Stimulated activated CD4-positive, alpha-beta T cell treated with anti-CD3 and anti-CD28 coated beads, TNF-alpha, amount 100 ng/mL, for 4 hours (primary cell): Measurements from ENCODE around the gene TRIML1.

Source experiments
- DNase-seq, 3 experiments: peaks; one replicate each; pipeline ENCODE4 v3.0.0-alpha.2; 2020; ENCODE audit warnings: low read depth in 3 of 3

TRIML1 gene, protein sequence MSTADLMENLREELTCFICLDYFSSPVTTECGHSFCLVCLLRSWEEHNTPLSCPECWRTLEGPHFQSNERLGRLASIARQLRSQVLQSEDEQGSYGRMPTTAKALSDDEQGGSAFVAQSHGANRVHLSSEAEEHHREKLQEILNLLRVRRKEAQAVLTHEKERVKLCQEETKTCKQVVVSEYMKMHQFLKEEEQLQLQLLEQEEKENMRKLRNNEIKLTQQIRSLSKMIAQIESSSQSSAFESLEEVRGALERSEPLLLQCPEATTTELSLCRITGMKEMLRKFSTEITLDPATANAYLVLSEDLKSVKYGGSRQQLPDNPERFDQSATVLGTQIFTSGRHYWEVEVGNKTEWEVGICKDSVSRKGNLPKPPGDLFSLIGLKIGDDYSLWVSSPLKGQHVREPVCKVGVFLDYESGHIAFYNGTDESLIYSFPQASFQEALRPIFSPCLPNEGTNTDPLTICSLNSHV

DNA sequence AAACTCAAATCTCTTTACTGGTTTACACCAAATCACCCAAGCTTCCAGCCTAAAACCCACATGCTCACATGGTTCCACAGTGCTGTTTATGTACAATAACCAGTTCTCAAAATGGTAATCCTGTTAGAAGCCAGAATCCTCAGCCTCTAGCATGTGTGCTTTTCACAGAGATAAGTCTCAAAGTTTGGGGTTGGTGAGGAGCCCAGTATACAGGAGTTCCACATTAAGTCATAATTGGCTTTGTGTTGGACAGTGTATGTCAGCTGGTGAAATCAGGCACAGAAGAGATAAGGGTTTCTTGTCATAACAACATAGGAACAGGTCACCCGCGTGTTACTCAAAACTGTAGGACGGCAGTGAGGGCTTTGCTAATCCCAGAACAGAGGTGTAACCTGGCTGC lies at the start of gene TRIML1:
Gene TRIML1 (plus strand): TSS at position 301 of the 400 bp plus-strand sequence. CDS start 118 bp downstream, outside the sequence.
- DNase-seq = no peak

DNA sequence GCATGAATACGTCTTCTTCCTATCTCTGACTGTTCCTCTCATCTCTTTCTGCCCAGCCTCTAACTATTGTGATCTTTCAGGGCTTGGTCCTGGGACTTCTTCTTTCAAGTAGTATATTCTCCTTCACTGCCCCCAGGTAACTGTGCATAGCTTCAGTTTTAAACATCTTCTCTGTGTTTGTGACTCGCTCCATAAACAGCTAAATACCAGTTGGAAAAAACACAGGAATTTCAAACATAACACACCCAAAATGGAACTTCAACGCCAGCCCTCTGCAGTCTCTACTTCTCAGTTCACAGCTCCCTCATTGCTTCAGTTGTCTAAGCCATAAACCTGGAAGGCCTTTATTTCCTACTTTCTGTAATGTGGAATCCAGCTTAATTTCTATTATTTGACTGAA lies 46.4 kb upstream of the TRIML1 start:
- no peak for DNase-seq

DNA sequence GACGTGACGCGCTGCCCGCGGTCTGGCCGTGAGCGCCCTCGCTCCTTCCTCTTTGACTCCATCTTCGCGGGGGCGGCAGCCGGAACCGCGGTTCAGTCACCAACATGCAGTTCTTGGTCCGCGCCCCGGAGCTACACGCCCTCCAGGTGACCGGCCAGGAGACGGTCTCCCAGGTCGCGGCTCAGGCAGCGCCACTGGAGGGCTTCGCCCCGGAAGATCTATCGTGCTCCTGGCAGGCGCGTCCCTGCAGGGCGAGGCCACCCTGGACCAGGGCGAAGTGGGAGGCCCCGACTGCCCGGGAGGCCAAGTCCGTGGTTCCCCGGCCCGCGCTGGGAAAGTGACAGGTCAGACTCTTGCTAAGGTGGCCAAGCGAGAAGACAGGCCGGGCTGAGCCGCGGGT lies 32.8 kb upstream of the TRIML1 start:
- no peak for DNase-seq

- no peak for DNase-seq
Observed at GRCh38 chr4:188107931-188108843, 31.1 kb upstream of the TRIML1 start.

DNA sequence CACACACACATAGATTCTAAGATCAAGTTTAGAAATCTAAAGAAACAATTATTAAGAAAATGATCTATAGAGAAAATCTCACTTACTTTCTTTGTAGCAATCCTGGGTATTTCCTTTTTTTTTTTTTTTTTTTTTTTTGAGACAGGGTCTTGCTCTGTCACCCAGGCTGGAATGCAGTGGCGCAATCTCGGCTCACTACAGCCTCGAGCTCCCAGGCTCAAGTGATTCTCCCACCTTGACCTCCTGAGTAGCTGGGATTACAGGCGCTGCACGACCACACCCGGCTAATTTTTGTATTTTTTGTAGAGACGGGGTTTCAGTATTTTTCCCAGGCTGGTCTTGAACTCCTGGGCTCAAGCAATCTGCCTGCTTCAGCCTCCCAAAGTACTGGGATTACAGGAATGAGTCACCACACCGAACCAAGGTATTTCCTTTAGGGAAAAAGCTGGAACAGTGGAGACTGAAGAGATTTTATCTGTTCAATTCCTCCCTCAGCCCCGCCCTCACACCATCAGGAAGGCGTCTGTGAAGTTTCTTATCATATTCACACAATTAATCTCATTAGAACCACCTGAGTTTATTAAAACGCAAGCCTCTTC lies 30.0 kb upstream of the TRIML1 start, which contains the start of gene TRIML2:
Gene TRIML2 (minus strand): TSS at position 447 of the 599 bp plus-strand sequence. CDS start 4,235 bp downstream, outside the sequence.
- DNase-seq = no peak

DNA sequence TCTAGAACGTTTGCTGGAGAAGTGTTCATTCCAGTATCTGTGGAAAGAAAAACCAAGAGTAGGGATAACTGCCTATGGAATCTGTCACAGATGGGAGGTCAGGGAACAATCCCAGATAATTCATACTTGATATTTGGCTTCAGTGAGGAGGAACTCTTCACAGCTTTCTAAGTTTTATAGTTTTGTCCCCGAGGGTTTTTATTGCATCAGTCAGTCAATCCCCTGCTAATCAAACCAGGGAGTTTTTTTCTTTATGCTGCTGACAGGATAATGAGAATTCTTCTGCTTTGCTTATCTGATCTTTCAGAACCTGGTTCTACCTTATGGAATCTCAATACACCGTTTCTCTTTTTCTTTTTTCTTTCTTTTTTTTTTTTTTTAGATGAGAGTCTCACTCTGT lies 29.2 kb upstream of the TRIML1 start:
- no peak for DNase-seq

- DNase-seq = no peak
Observed at GRCh38 chr4:188110741-188111471, 28.3 kb upstream of the TRIML1 start.

- no peak for DNase-seq
Observed at GRCh38 chr4:188111955-188112354, 27.3 kb upstream of the TRIML1 start.

DNA sequence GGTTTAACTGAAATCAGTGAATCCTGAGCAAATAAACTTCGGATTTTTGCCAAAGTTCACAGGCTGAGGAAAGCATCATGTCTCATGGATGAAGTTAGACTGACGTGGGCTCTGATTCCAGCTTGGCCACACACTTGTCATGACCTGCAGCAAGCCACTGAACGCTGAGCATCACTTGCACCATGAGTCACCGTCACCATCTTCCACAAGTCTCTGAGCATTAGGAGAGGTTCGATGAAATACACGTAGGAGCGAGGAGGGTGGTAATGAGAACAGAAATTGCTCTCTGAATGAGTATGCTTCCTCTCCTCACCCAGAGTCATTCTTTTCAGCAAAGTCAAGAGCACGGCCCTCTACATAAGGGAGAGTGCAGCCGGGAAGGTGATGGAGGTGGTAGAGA lies 26.1 kb upstream of the TRIML1 start:
- DNase-seq = no peak

DNA sequence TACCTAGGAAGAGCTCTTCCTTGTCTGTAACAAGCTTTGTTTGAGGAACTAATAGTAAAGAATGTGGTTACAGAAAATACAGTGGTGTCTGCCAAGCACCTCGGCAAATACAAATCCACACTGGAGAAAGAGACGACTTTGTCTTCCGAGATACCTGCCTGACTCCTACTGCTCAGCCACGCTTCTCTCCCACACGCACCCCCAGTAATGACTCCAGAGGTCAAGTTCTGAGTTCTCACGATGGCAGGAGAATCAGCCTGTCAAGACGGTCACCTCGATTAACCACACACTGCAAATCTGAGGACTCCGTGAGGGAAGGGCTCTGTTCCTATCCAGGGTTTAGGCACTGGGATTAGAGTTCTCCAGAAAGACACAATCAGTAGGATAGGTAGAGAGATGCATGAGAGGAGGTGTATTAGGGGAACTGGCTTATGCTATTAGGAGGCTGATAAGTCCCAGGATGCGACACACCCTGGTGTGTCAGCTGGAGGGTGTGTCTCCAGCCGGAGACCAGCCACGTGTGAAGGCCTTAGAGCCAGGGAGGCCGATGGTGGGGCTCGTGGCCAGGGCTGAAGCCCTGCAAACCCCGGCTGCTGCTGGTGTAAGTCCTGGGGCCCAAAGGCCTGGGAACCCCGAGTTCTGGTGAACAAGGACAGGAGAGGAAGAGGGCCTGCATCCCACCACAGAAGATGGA lies 21.5 kb upstream of the TRIML1 start:
- no peak for DNase-seq

- no peak for DNase-seq
Observed at GRCh38 chr4:188121530-188121929, 17.7 kb upstream of the TRIML1 start.

GRCh38 chr4:188127214-188127874 lies 11.9 kb upstream of the TRIML1 start:
- no peak for DNase-seq

GRCh38 chr4:188130355-188130754 lies 8.9 kb upstream of the TRIML1 start:
- no peak for DNase-seq

DNA sequence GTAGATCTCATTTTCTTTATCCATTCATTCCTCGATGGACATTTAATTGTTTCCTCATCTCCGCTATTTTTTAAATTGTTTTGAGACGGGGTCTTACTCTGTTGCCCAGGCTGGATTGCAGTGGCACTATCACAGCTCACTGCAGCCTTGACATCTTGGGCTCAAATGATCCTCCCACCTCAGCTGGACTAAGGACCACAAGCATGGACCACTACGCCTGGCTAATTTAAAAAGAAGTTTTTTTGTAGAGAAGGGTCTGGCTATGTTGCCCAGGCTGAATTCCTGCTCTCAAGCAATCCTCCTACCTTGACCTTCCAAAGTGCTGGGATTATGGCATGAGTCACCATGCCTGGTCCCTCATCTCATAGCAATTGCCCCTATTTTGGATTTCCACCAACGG lies 7.0 kb upstream of the TRIML1 start:
- no peak for DNase-seq

- no peak for DNase-seq
Observed at GRCh38 chr4:188138227-188138626, 1.0 kb upstream of the TRIML1 start.

DNA sequence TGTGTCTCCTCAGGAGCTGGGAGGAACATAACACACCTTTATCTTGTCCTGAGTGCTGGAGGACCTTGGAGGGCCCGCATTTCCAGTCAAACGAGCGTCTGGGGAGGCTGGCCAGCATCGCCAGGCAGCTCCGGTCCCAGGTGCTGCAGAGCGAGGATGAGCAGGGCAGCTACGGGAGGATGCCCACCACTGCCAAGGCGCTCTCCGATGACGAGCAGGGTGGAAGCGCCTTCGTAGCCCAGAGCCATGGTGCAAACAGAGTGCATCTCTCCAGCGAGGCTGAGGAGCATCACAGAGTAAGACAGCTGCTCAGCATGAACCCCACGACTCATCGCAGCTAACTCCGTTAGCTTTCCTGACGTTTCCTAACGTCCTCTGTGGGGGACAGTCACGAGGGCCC lies 430 bp downstream of the TRIML1 start:
- no peak for DNase-seq

GRCh38 chr4:188143731-188144130 lies 4.5 kb downstream of the TRIML1 start:
- DNase-seq = no peak

DNA sequence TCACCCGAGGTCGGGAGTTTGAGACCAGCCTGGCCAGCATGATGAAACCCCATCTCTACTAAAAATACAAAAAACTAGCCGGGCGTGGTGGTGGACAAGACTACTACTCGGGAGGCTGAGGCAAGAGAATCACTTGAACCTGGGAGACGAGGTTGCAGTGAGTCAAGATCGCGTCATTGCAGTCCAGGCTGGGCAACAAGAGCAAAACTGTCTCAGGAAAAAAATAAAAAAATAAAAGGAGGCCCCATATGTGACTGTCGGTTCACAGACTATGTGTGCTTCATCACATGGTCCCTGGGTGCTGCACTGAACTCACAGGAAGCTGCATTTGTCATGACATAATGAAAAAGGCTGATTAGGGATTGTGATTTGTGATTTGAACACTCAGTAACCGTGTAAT lies 6.4 kb downstream of the TRIML1 start:
- no peak for DNase-seq

DNA sequence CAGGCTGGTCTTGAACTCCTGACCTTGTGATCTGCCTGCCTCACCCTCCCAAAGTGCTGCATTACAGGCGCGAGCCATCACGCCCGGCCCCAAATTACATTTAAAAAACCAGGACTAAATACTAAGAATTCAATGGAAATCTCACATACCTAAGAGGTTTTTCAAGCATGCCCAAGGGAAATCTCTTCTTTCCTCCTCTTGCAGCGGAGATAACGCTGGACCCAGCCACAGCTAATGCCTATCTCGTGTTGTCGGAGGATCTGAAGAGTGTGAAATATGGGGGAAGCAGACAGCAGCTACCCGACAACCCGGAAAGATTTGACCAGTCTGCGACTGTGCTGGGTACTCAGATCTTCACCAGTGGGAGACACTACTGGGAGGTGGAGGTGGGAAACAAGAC lies 7.4 kb downstream of the TRIML1 start:
- DNase-seq = no peak

GRCh38 chr4:188147176-188147575 lies 7.9 kb downstream of the TRIML1 start:
- DNase-seq = no peak
